ENCODE results near the gene NEUROD4.

The NEUROD4 gene

GRCh38 chr12:54997929-54998522 lies 21.7 kb upstream of the NEUROD4 start:
- no peak for DNase-seq (ENCODE audit: low spot score)
- no peak for TF ChIP-seq CTCF (IDR thresholded peaks at IDR 0.05; ENCODE audit: extremely low read depth, missing control alignments)

- no peak for TF ChIP-seq CTCF (IDR thresholded peaks at IDR 0.05; ENCODE audit: extremely low read depth, missing control alignments)
- no peak for DNase-seq (ENCODE audit: low spot score)
Measured at GRCh38 chr12:54998958-54999510, 20.7 kb upstream of the NEUROD4 start.

GRCh38 chr12:55001198-55001868 lies 18.4 kb upstream of the NEUROD4 start:
- TF ChIP-seq CTCF (IDR thresholded peaks at IDR 0.05; ENCODE audit: extremely low read depth, missing control alignments) = no peak
- no peak for DNase-seq (ENCODE audit: low spot score)

GRCh38 chr12:55002355-55002754 lies 17.4 kb upstream of the NEUROD4 start:
- no peak for DNase-seq (ENCODE audit: low spot score)

GRCh38 chr12:55008944-55009585 lies 10.7 kb upstream of the NEUROD4 start:
- no peak for TF ChIP-seq CTCF (IDR thresholded peaks at IDR 0.05; ENCODE audit: extremely low read depth, missing control alignments)
- DNase-seq (ENCODE audit: low spot score) = no peak

More at GRCh38 chr12:55002355-55002754, 17.4 kb upstream of the NEUROD4 start:
- TF ChIP-seq CTCF (IDR thresholded peaks at IDR 0.05; ENCODE audit: extremely low read depth, missing control alignments) = no peak

GRCh38 chr12:55017416-55017925 lies 2.3 kb upstream of the NEUROD4 start:
- no peak for TF ChIP-seq CTCF (IDR thresholded peaks at IDR 0.05; ENCODE audit: extremely low read depth, missing control alignments)
- DNase-seq (ENCODE audit: low spot score) = no peak

GRCh38 chr12:55024575-55024974 lies 4.8 kb downstream of the NEUROD4 start:
- DNase-seq (ENCODE audit: low spot score) = no peak
- no peak for TF ChIP-seq CTCF (IDR thresholded peaks at IDR 0.05; ENCODE audit: extremely low read depth, missing control alignments)

All from GM20000 (cell line).